22Rv1 (cell line): ENCODE measurements around the gene KATNB1.

Experiments
- ZFX ChIP-seq: fragments of 450-650 bp; IDR thresholded peaks from 2 replicates; pipeline ENCODE4 v1.6.1; 2017; ENCODE audit warnings: antibody characterized with exemption, borderline replicate concordance
- TF ChIP-seq, protein P1 (sequence below): fragments of 450-650 bp; IDR thresholded peaks from 2 replicates; pipeline ENCODE4 v1.5.1; 2017; ENCODE audit warnings: mild to moderate bottlenecking

DNA sequence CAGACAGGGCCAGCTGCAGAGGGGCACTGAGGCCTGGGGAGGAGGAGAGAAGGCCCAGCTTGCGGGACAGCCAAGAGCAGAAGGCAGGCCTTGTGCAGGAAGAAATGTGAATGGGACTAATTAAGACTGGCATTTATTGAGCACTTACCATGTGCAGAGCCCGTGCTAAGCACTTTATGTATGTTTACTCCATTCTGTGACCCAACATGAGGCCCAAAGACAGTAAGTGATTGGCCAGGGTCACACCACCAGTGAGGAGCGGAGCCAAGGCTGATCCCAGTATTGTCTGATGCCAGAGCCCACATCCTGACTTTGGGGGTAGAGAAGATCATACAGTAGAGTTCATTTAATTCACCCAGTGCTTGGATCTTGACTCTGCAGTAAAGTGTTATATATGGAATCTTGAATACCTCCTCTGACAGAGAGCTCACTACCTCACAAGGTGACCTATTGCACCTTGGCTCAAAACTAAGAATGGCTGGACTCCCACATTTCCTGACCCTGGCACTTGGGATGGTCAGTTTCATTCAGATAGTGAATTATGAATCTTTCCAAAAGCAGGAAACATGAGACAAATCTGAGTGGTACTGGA is 13.6 kb downstream of the KATNB1 start:
- TF ChIP-seq, protein P1, sequence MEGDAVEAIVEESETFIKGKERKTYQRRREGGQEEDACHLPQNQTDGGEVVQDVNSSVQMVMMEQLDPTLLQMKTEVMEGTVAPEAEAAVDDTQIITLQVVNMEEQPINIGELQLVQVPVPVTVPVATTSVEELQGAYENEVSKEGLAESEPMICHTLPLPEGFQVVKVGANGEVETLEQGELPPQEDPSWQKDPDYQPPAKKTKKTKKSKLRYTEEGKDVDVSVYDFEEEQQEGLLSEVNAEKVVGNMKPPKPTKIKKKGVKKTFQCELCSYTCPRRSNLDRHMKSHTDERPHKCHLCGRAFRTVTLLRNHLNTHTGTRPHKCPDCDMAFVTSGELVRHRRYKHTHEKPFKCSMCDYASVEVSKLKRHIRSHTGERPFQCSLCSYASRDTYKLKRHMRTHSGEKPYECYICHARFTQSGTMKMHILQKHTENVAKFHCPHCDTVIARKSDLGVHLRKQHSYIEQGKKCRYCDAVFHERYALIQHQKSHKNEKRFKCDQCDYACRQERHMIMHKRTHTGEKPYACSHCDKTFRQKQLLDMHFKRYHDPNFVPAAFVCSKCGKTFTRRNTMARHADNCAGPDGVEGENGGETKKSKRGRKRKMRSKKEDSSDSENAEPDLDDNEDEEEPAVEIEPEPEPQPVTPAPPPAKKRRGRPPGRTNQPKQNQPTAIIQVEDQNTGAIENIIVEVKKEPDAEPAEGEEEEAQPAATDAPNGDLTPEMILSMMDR, result no peak
- no peak for TF ChIP-seq ZFX
